PC-9 (cell line): ENCODE measurements around the gene HIPK4.
"Not testable (repeated sequence)": the region's sequence is repeated elsewhere in the genome, so short reads cannot be mapped to it uniquely, and the experiment has no call there.

ENCODE experiments used
- CTCF ChIP-seq: fragments of 200-600 bp; sonication (generic); conservative IDR thresholded peaks from 2 replicates; pipeline ENCODE4 v1.6.1; 2017; ENCODE audit warnings: mixed run types, antibody characterized with exemption, mild to moderate bottlenecking, moderate library complexity
- EZH2 ChIP-seq: fragments of 200-600 bp; sonication (generic); IDR thresholded peaks from 2 replicates; pipeline ENCODE4 v1.8.0; 2017; ENCODE audit warnings: antibody characterized with exemption, low read depth

GRCh38 chr19:40428197-40428596 is 38.2 kb upstream of the HIPK4 start:
- not testable (repeated sequence) for TF ChIP-seq CTCF, EZH2
